BLaER1 treated with 17β-estradiol and CSF1 and Interleukin-3, amounts not matched to agents 10 nM and 100 nM (cell line): ENCODE data around the gene MARK1.

Source experiments
- H3K27ac ChIP-seq, 11 experiments: shearing (Covaris generic); formaldehyde crosslinking; 2 replicates each; pipeline ENCODE4 v1.8.1; 2022
- H3K27me3 ChIP-seq, 11 experiments: shearing (Covaris generic); formaldehyde crosslinking; 2 replicates each; pipeline ENCODE4 v1.8.1; 2022
- H3K36me3 ChIP-seq, 11 experiments: shearing (Covaris generic); formaldehyde crosslinking; 2 replicates each; pipeline ENCODE4 v1.8.1; 2022
- H3K4me1 ChIP-seq, 10 experiments: shearing (Covaris generic); formaldehyde crosslinking; 2 replicates each; pipeline ENCODE4 v1.8.1; 2022
- H3K4me2 ChIP-seq, 11 experiments: shearing (Covaris generic); formaldehyde crosslinking; 2 replicates each; pipeline ENCODE4 v1.8.1; 2022
- H3K4me3 ChIP-seq, 10 experiments: shearing (Covaris generic); formaldehyde crosslinking; 2 replicates each; pipeline ENCODE4 v1.8.1; 2022
- H3K9ac ChIP-seq, 11 experiments: shearing (Covaris generic); formaldehyde crosslinking; 2 replicates each; pipeline ENCODE4 v1.8.1; 2022
- H3K9me3 ChIP-seq, 11 experiments: shearing (Covaris generic); formaldehyde crosslinking; replicated peaks in 1 of 11; 2 replicates each; pipeline ENCODE4 v1.8.1; 2022
- H4K20me1 ChIP-seq, 11 experiments: shearing (Covaris generic); formaldehyde crosslinking; 2 replicates each; pipeline ENCODE4 v1.8.1; 2022
- Cebpa-rat ChIP-seq, 11 experiments: shearing (Covaris generic); IDR thresholded peaks; 2 replicates each; pipeline ENCODE4 v1.8.1; 2022

The MARK1 gene

DNA sequence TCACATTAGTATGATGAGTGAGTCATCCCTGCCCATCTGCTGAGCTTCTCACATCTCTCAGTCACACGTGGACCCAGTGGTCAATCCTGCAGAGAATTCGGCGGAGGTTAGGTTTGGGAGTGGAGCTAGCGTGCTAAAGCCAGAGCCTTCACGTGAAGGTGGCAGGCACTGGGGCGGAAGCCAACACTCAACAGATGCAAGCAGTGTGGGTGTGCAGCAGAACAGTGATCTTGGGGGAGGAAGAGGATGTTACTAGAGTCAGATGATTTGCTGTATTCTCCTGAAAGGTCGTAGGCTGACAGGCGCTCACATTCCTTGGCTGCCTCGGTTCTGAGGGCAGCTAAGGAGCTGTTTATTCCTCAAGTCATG is 168.9 kb downstream of the MARK1 start:
- H3K4me2 ChIP-seq: no peak overlapping the region
- H3K27ac ChIP-seq: no peak overlapping the region
- H3K36me3 ChIP-seq: no peaks in the 10 kb centered on the region
- H3K27me3 ChIP-seq: peaks cover 0 to 2% (median 0%) of the 10 kb centered on the region in 11 experiments; a peak in 1 of 22 replicates
- H3K9me3 ChIP-seq: peaks cover 0 to under 1% (median 0%) of the 10 kb centered on the region in 11 experiments; a peak in 2 of 22 replicates
- TF ChIP-seq Cebpa-rat (IDR thresholded peaks at IDR 0.05): no peak
- H3K9ac ChIP-seq: no peak overlapping the region
- H3K4me3 ChIP-seq: no peak overlapping the region
- H4K20me1 ChIP-seq: no peaks in the 10 kb centered on the region
- H3K4me1 ChIP-seq: peaks cover 1 to 31% (median 29%) of the 10 kb centered on the region in 10 experiments

- TF ChIP-seq Cebpa-rat (IDR thresholded peaks at IDR 0.05): no peak
- Histone ChIP-seq H3K4me1 (peaks cover 6 to 36% (median 34%) of the 10 kb centered on the region in 10 experiments), H3K36me3 (no peaks in the 10 kb centered on the region), H3K27ac (no peak overlapping the region), H3K9me3 (peaks cover 0 to 5% (median 1%) of the 10 kb centered on the region in 11 experiments; a peak in 13 of 22 replicates), H4K20me1 (no peaks in the 10 kb centered on the region), H3K9ac (no peak overlapping the region), H3K4me3 (no peak overlapping the region), H3K27me3 (no peaks in the 10 kb centered on the region), H3K4me2 (no peak overlapping the region)
Measured at GRCh38 chr1:220697326-220697725, 169.4 kb downstream of the MARK1 start.

- no peak overlapping the region for H3K4me3 ChIP-seq
- H3K9ac ChIP-seq: no peak overlapping the region
- peak overlapping the region in 1 of 11 experiments; percentile 80; a peak in 1 of 22 replicates for H3K4me2 ChIP-seq
- no peaks in the 10 kb centered on the region for H3K36me3 ChIP-seq
- peaks cover 10 to 42% (median 40%) of the 10 kb centered on the region in 10 experiments for H3K4me1 ChIP-seq
- H3K27ac ChIP-seq: no peak overlapping the region
- TF ChIP-seq Cebpa-rat (IDR thresholded peaks at IDR 0.05): no peak
- H3K9me3 ChIP-seq: peaks cover 0 to 18% (median 12%) of the 10 kb centered on the region in 11 experiments; a peak in 16 of 22 replicates
- H4K20me1 ChIP-seq: no peaks in the 10 kb centered on the region
- no peaks in the 10 kb centered on the region for H3K27me3 ChIP-seq
Measured at GRCh38 chr1:220698607-220699016, 170.7 kb downstream of the MARK1 start.

DNA sequence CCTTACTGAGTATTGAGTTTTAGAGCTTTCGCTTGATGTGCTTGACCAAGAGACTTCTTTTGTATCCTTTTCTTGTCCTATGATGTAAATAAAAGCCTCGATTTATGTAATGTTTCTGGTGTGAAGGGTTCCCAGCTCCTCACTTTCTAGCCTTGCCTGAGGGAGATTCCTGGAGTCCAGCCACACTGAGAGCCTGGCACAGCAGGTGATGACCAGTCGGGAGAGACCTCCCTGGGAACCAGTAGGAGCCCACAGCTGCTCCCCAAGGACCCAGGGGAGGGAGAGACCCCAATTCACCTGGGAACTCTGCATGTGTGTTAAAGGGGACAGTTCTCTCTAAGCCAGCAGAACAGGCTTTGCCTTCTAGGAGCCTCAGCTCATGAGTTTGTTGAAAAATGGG is 171.1 kb downstream of the MARK1 start:
- peaks cover 0 to 22% (median 12%) of the 10 kb centered on the region in 11 experiments; a peak in 16 of 22 replicates for H3K9me3 ChIP-seq
- H3K27ac ChIP-seq: no peak overlapping the region
- no peak for TF ChIP-seq Cebpa-rat (IDR thresholded peaks at IDR 0.05)
- H3K4me2 ChIP-seq: peak overlapping the region in 9 of 11 experiments; percentile 59 to 80 (median 72); a peak in 14 of 22 replicates
- no peak overlapping the region for H3K9ac ChIP-seq
- H3K36me3 ChIP-seq: no peaks in the 10 kb centered on the region
- no peak overlapping the region for H3K4me3 ChIP-seq
- no peaks in the 10 kb centered on the region for H3K27me3 ChIP-seq
- H4K20me1 ChIP-seq: no peaks in the 10 kb centered on the region
- H3K4me1 ChIP-seq: peaks cover 10 to 42% (median 40%) of the 10 kb centered on the region in 10 experiments

GRCh38 chr1:220700556-220701179 is 172.7 kb downstream of the MARK1 start:
- peaks cover 0 to 24% (median 12%) of the 10 kb centered on the region in 11 experiments; a peak in 16 of 22 replicates for H3K9me3 ChIP-seq
- H3K27ac ChIP-seq: peak overlapping the region in 2 of 11 experiments; percentile 10 to 40; a peak in 2 of 22 replicates
- peak overlapping the region in 1 of 11 experiments; percentile 15; a peak in 1 of 22 replicates for H3K9ac ChIP-seq
- no peak overlapping the region for H3K4me3 ChIP-seq
- no peak for TF ChIP-seq Cebpa-rat (IDR thresholded peaks at IDR 0.05)
- H3K4me1 ChIP-seq: peaks cover 10 to 42% (median 40%) of the 10 kb centered on the region in 10 experiments
- H4K20me1 ChIP-seq: no peaks in the 10 kb centered on the region
- no peaks in the 10 kb centered on the region for H3K27me3 ChIP-seq
- peak overlapping the region in 10 of 11 experiments; percentile 6 to 80 (median 72); a peak in 17 of 22 replicates for H3K4me2 ChIP-seq
- H3K36me3 ChIP-seq: no peaks in the 10 kb centered on the region

DNA sequence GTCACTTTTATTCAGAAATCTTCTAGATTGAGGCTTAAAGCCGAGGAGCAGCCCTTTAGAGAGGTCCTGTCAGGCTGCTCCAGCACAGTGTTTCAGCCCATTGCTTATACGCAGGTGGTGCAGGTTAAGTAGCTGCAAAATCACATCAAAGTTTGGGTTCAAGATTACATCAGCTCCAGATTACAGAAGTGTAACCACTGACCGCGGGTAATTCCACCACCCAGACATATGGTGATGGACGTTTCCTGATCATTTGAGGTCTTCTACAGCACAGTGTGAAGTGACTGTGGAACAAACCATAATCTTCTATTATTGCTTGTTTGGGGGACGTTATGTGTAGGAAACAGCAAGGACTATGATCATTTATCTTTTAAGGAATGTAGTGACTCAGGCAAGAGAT is 174.0 kb downstream of the MARK1 start:
- no peaks in the 10 kb centered on the region for H3K36me3 ChIP-seq
- H4K20me1 ChIP-seq: no peaks in the 10 kb centered on the region
- H3K4me1 ChIP-seq: peaks cover 10 to 42% (median 40%) of the 10 kb centered on the region in 10 experiments
- H3K9ac ChIP-seq: no peak overlapping the region
- H3K27me3 ChIP-seq: no peaks in the 10 kb centered on the region
- no peak overlapping the region for H3K4me3 ChIP-seq
- TF ChIP-seq Cebpa-rat (IDR thresholded peaks at IDR 0.05): no peak
- H3K9me3 ChIP-seq: peaks cover 0 to 24% (median 12%) of the 10 kb centered on the region in 11 experiments; a peak in 16 of 22 replicates
- H3K27ac ChIP-seq: no peak overlapping the region; a peak in 1 of 22 replicates
- peak overlapping the region in 9 of 11 experiments; percentile 16 to 67 (median 37); a peak in 17 of 22 replicates for H3K4me2 ChIP-seq

DNA sequence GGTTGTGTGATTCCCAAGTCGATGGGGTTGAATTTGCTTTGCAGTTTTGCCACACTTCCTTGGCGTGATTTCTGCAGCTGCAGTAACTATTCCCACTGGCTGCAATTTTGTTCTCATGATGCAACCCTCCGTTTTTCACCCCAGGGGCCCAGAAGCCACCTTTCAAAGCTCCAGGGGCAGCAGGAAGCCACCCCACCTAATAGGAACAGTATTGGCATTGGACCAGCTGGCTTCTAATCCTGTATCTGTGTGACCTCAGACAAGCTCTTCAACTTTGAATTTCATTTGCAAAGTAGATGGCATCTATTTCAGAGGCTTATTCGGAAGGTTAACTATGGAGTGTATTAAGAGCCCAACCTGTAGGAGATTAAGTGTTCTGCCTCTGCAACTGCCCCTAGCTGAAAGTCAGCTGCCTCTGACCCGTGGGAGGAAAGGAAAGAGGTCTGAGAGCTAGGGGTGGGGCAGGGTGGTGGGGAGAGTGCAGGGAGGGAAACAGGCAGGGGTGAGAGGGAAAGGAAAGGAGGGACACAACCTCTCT is 174.9 kb downstream of the MARK1 start:
- H3K27ac ChIP-seq: no peak overlapping the region
- H3K4me2 ChIP-seq: peak overlapping the region in 5 of 11 experiments; percentile 16 to 37 (median 24); a peak in 5 of 22 replicates
- TF ChIP-seq Cebpa-rat (IDR thresholded peaks at IDR 0.05): no peak

GRCh38 chr1:220703305-220703704 is 175.4 kb downstream of the MARK1 start:
- Histone ChIP-seq H4K20me1 (no peaks in the 10 kb centered on the region), H3K9ac (no peak overlapping the region), H3K9me3 (peaks cover 0 to 24% (median 12%) of the 10 kb centered on the region in 11 experiments; a peak in 16 of 22 replicates), H3K4me2 (peak overlapping the region in 4 of 11 experiments; percentile 16 to 37 (median 20); a peak in 3 of 22 replicates), H3K4me1 (peaks cover 10 to 46% (median 41%) of the 10 kb centered on the region in 10 experiments), H3K36me3 (no peaks in the 10 kb centered on the region), H3K4me3 (no peak overlapping the region), H3K27ac (no peak overlapping the region; a peak in 1 of 22 replicates), H3K27me3 (no peaks in the 10 kb centered on the region)
- no peak for TF ChIP-seq Cebpa-rat (IDR thresholded peaks at IDR 0.05)

More for the DNA sequence above, 174.9 kb downstream of the MARK1 start:
- Histone ChIP-seq H3K36me3 (no peaks in the 10 kb centered on the region), H3K9me3 (peaks cover 0 to 24% (median 12%) of the 10 kb centered on the region in 11 experiments; a peak in 16 of 22 replicates), H3K9ac (no peak overlapping the region), H4K20me1 (no peaks in the 10 kb centered on the region), H3K4me1 (peaks cover 10 to 42% (median 40%) of the 10 kb centered on the region in 10 experiments), H3K27me3 (no peaks in the 10 kb centered on the region), H3K4me3 (no peak overlapping the region)

DNA sequence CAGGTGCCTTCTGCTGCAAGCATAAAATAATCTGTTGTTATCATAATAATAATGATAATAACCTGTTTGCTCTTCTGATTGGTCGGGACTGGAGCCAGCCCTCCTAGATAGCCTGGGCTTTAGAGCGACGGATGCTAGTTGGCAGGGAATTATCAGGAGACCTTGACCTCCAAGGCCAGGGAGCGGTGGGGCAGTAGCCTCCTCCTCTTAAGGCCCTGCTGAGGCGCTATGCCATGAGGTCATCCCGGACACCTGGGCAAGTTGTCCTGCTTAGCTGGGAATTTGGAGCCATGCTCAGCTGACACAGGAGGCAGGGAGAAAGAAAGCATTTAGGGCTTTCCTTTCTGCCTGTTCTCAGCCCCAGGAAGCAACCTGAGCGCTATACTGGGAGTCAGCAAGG is 177.8 kb downstream of the MARK1 start:
- Histone ChIP-seq H3K9me3 (peaks cover 0 to 24% (median 12%) of the 10 kb centered on the region in 11 experiments; a peak in 16 of 22 replicates), H3K36me3 (no peaks in the 10 kb centered on the region), H3K27ac (no peak overlapping the region), H3K4me3 (no peak overlapping the region), H3K4me2 (no peak overlapping the region), H4K20me1 (no peaks in the 10 kb centered on the region), H3K4me1 (peaks cover 16 to 48% (median 44%) of the 10 kb centered on the region in 10 experiments), H3K9ac (no peak overlapping the region), H3K27me3 (no peaks in the 10 kb centered on the region)
- no peak for TF ChIP-seq Cebpa-rat (IDR thresholded peaks at IDR 0.05)
